Psoas muscle (tissue), 8 donors: ENCODE results near the gene KIAA2012. TPM values are rescaled to one million over a fixed set of nuclear protein-coding genes. Genes with fewer than 3 reads are reported as not detected.

Source experiments
- ATAC-seq, 4 donors: fragments of 200-7000 bp; cut with Tn5 transposase; one replicate each; pipeline ENCODE4 v1.9.1; 2020; ENCODE audit warnings: moderate library complexity in 3 of 4, mild to moderate bottlenecking in 2 of 4
- DNase-seq, 2 donors: peaks; one replicate each; pipeline ENCODE4 v3.0.0-alpha.2; 2020
- H3K27ac ChIP-seq: fragments of 200-600 bp; one replicate; pipeline ENCODE4 v1.8.0; 2022
- H3K27me3 ChIP-seq, 3 donors: fragments of 200-600 bp in 1 of 3; one replicate each; pipeline versions ENCODE4 v1.6.1 to v1.8.0; 2013 to 2022; ENCODE audit warnings: low read length in 2 of 3, mild to moderate bottlenecking in 2 of 3, moderate library complexity in 1 of 3; ENCODE audit not compliant: insufficient read depth in 3 of 3
- H3K36me3 ChIP-seq, 2 donors: fragments of 200-600 bp in 1 of 2; one replicate each; pipeline versions ENCODE4 v1.6.1 to v1.8.0; 2013 to 2022; ENCODE audit warnings: low read depth in 1 of 2, mild to moderate bottlenecking in 1 of 2, moderate library complexity in 1 of 2; ENCODE audit not compliant: insufficient read depth in 1 of 2
- H3K4me1 ChIP-seq: fragments of 200-600 bp; one replicate; pipeline ENCODE4 v1.8.0; 2022
- H3K4me3 ChIP-seq: fragments of 200-600 bp; one replicate; pipeline ENCODE4 v1.8.0; 2022; ENCODE audit warnings: mild to moderate bottlenecking
- H3K9me3 ChIP-seq: fragments of 200-600 bp; one replicate; pipeline ENCODE4 v1.8.0; 2022
- CTCF ChIP-seq: fragments of 200-600 bp; IDR thresholded peaks from one replicate; pipeline ENCODE4 v1.8.0; 2022; ENCODE audit warnings: antibody characterized with exemption
- WGBS, 3 donors: extraction: QIAGEN DNeasy Blood & Tissue Kit; methylation state at CpG; one replicate each; pipeline versions ENCODE4 v1.1.6 to v1.1.7; 2013; 5-methylcytosine and 5-hydroxymethylcytosine counted together
- intact Hi-C, 2 donors: fragments of 100-400 bp; cut with DNase I; formaldehyde crosslinking; loops; one replicate each; pipeline versions ENCODE4 v1.11.0 to v1.14.2; 2022
- polyA plus RNA-seq, 3 donors: library from polyadenylated mRNA; stranded (reverse); fragments of 200-250 nt; gene quantifications; one replicate each; pipeline ENCODE4 v1.2.3, GENCODE V29; 2013
- total RNA-seq, 4 donors: library from RNA; stranded (reverse); fragmentation: NEBNext Ultra II Directional in 2 of 4; extraction: Animal tissue kit (Norgen Biotek cat#: 25700) in 2 of 4; gene quantifications; one replicate each; pipeline versions ENCODE4 v1.2.1 to v1.2.4, GENCODE V29; 2021 to 2023
- donor health status: healthy with polysubstance abuse.
- donor health status: DM: no; HTN: no; CAD: no; lungs with moderate emphysema.
- donor health status: Bipolar disorder and iron deficiency.
- donor health status: healthy.
- donor health status: DM: yes; HTN: yes; CAD: no.
- donor health status: DM: no; HTN: no; CAD: no.
- donor health status: DM: no; HTN: no; CAD: no.
- donor health status: DM: yes; HTN: yes; CAD: no.

KIAA2012 gene
- total and polyA plus RNA-seq, 7 donors, result 0.03 to 0.06 TPM; not detected in 5

DNA sequence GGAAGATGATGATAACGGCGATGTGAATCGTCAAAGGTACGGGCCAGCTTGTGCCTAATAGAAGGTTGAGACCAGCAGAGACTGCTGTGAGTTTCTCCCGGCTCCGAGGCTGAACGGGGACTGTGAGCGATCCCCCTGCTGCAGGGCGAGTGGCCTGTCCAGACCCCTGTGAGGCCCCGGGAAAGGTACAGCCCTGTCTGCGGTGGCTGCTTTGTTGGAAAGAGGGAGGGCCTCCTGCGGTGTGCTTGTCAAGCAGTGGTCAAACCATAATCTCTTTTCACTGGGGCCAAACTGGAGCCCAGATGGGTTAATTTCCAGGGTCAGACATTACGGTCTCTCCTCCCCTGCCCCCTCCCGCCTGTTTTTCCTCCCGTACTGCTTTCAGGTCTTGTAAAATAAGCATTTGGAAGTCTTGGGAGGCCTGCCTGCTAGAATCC lies 36.4 kb upstream of the KIAA2012 start:
- intact Hi-C loops, result loop anchor here (5.0 to 10.0 kb wide), 6 partner anchors 126 to 596 kb away; partner anchors contain the start of gene FAM117B (in 1 of the 2)
- DNase-seq, result no peak
- H3K4me1 ChIP-seq, result peaks cover 49% of the 10 kb centered on the region
- 21 to 29% (median 28%) methylated on average over 15 of the region's 15 CpGs for WGBS, 3 donors
- no peak for ATAC-seq
- no peaks in the 10 kb centered on the region for H3K9me3 ChIP-seq
- no peaks in the 10 kb centered on the region for H3K27me3 ChIP-seq
- no peaks in the 10 kb centered on the region for H3K36me3 ChIP-seq
- peak overlapping the region; percentile 87 for H3K4me3 ChIP-seq
- TF ChIP-seq CTCF, result no peak
- peak overlapping the region; percentile 96 for H3K27ac ChIP-seq

GRCh38 chr2:202037086-202037485 lies 36.0 kb upstream of the KIAA2012 start:
- 22 to 36% (median 26%) methylated on average over 7 of the region's 7 CpGs for WGBS, 3 donors
- no peaks in the 10 kb centered on the region for H3K27me3 ChIP-seq
- intact Hi-C loops, result loop anchor here (5.0 to 10.0 kb wide), 6 partner anchors 125 to 595 kb away; partner anchors contain the start of gene FAM117B (in 1 of the 2)
- DNase-seq (no peak), ATAC-seq (no peak)
- no peaks in the 10 kb centered on the region for H3K36me3 ChIP-seq
- peaks cover 52% of the 10 kb centered on the region for H3K4me1 ChIP-seq
- no peak for TF ChIP-seq CTCF
- peak overlapping the region; percentile 96 for H3K27ac ChIP-seq
- no peaks in the 10 kb centered on the region for H3K9me3 ChIP-seq
- peak overlapping the region; percentile 87 for H3K4me3 ChIP-seq

- no peaks in the 10 kb centered on the region for H3K9me3 ChIP-seq
- H3K27me3 ChIP-seq, result no peaks in the 10 kb centered on the region
- peak overlapping the region; percentile 96 for H3K27ac ChIP-seq
- DNase-seq, result peak; percentile 28 to 77
- 22 to 32% (median 22%) methylated on average over 4 of the region's 4 CpGs for WGBS, 3 donors
- ATAC-seq, result peak; percentile 57 to 71 (median 60)
- peak overlapping the region; percentile 87 for H3K4me3 ChIP-seq
- H3K4me1 ChIP-seq, result peaks cover 58% of the 10 kb centered on the region
- TF ChIP-seq CTCF, result no peak
- intact Hi-C loops, result loop anchor here (5.0 to 10.0 kb wide), 6 partner anchors 124 to 594 kb away; partner anchors contain the start of gene FAM117B (in 1 of the 2)
- no peaks in the 10 kb centered on the region for H3K36me3 ChIP-seq
Measured at GRCh38 chr2:202038471-202039277, 34.4 kb upstream of the KIAA2012 start.

DNA sequence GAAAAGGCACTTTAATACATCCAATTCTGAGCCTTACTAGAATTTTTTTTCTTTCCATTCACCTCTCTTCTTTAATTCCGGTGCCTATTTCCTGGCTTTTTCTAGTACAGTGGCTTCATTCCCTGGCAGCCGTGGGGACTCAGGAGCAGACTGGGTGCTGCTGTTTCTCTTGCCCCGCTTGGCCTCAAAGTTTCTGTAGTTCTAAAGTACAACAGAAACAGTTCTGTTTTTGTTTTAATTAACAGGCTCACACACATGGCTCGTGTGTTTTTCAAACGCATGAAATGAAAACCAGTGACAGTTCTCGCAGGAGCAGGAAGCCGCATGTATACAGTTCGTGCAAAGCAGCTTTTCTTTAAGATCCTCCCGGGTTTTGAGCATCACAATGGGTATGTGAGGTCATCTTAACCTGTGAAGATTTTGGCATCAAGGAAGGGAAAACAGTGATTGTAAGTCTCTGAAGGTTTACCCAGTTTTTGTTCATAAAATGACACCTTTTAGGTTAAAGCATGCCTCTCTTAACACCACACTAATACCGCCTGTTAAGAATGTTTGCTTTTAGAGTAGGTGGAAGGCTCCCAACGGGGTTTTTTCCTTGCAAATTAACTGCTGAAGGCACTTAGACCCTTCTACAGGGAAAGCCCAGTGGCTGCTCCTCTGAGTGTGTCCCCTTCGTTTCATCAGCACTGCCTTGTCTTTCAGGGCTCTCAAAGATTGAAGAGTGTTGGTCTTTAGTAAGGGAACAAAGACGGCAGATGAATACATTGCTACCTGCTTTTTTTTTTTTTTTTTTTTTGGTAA lies 33.6 kb upstream of the KIAA2012 start:
- peaks cover 58% of the 10 kb centered on the region for H3K4me1 ChIP-seq
- H3K36me3 ChIP-seq, result no peaks in the 10 kb centered on the region
- intact Hi-C loops, result loop anchor here (5.0 to 10.0 kb wide), 6 partner anchors 123 to 593 kb away; partner anchors contain the start of gene FAM117B (in 1 of the 2)
- peak overlapping the region; percentile 96 for H3K27ac ChIP-seq
- no peaks in the 10 kb centered on the region for H3K27me3 ChIP-seq
- peak overlapping the region; percentile 87 for H3K4me3 ChIP-seq
- ATAC-seq (peak in 1 of 4 donors; percentile 1), DNase-seq (no peak)
- no peaks in the 10 kb centered on the region for H3K9me3 ChIP-seq
- 19 to 24% (median 22%) methylated on average over 13 of the region's 13 CpGs for WGBS, 3 donors
- TF ChIP-seq CTCF, result no peak
